Measurements from ENCODE around the gene ARSI.

GRCh38 chr5:150321211-150321610 is 18.5 kb upstream of the ARSI start:
- TF ChIP-seq ATF3 (IDR thresholded peaks at IDR 0.05) (no peak), CTCF (IDR thresholded peaks at IDR 0.05; ENCODE audit: low read depth, low read length, missing input control) (no peak), SP1 (IDR thresholded peaks at IDR 0.05) (no peak), RXRA (IDR thresholded peaks at IDR 0.05) (no peak), TAF1 (conservative IDR thresholded peaks at IDR 0.05) (no peak), FOXA1 (IDR thresholded peaks at IDR 0.05) (no peak), ZBTB33 (IDR thresholded peaks at IDR 0.05) (no peak)

All from liver (tissue), 3 donors.